Measurements from ENCODE around the gene RANBP3.

Gene RANBP3

DNA sequence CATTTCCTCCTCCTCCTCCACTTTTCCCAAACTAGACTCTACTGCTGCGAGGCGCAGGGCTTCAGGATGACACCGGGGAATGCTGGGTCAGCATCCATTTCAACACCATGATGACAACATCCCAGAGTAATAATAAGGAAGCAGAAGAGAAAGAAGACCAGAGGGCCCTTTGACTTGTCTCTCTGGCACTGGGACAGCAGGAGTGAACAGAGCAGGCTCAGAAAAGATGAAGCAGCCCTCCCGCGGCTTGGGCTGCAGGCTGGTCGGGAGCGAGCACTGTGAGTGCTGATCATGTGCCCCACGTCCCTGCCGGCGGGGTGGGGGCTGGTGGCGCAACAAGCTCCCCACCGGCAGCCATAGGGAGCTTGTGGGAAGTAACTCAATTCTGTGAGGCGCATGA, 30.5 kb downstream of the RANBP3 start:
- no peak for DNase-seq

- no peak for DNase-seq
Observed at GRCh38 chr19:5943623-5944022, 34.3 kb downstream of the RANBP3 start.

DNA sequence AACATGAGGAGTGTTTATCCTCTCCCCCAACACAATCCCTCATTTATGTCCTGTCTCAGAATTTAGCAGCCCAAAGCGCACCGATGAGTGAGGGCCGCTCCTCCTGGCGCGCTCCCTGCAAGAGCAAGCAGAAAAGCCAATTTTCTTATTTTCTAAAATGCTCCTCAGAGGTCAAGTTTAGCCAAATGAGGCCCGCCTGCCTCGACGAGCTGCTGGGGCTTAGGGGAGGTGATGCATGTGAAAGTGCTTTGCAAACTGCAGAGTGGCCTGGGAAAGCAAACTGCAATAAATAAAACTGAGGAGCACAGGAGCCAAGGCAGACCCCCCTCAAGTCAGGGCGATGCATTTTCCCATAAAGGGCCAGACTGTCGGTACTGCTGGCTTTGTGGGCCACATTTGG, 34.9 kb downstream of the RANBP3 start:
- no peak for DNase-seq

- no peak for DNase-seq
Observed at GRCh38 chr19:5941673-5942072, 36.3 kb downstream of the RANBP3 start.

GRCh38 chr19:5940260-5941208, 37.4 kb downstream of the RANBP3 start:
- DNase-seq, result no peak

DNA sequence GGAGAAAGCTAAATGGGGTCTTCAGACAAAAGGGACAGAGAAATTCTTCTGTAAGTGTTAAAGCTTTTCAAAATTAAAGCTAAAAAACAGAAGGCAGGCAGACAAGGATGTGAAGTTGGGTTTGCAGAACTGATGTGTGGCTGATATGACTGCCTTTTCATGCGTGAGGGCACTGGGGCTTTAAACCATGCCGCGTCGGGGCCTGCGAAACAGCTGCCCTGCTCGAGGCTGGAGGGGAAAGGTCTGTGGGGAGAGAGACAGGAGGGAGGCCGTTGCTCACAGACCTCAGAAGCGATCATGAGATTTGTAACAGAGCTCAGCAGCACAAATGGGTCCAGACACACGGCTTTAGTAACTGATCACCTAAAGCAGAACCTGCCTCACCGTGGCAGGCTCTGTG, 40.4 kb downstream of the RANBP3 start:
- DNase-seq, result no peak

GRCh38 chr19:5936292-5936592, 41.7 kb downstream of the RANBP3 start:
- no peak for DNase-seq

DNA sequence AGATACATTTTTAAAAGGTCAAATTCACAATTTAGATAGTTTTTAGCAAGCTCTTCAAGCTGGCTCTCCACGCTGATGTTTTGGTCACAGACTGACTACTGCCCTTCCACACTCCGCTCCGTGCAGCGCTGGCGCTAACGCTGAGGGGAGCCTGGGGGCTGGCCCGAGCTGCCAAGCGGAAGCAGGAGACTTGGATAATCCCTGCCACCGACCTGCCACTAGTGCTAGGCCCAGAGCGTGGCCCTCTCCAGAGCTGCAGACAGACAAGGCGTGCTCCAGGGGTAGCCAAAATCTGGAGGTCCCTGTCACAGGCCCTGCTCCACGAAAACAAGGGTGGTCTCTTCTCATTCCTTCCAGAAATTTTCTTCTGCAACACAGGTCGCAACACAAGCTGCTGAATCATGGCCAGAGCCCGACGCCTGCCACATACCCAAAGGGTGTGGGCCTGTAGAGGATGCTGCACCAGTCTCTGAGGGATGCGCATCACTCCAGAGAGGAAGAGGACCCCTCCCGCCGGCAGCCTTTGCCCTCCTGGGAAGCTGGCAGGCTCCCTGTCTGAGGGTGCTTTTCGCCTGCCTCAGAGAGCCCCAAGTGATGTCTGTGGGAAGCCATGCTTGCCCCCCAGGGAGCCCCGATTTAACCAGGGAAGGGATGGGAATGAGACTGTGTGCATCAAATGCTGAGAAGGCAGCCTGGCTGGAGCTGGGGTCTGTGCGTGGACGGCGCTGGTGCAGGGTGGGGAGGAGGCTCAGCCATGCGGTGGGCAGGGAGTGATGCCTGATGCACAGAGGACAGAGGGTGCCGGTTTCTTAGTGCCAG, 42.3 kb downstream of the RANBP3 start:
- DNase-seq, result no peak

DNA sequence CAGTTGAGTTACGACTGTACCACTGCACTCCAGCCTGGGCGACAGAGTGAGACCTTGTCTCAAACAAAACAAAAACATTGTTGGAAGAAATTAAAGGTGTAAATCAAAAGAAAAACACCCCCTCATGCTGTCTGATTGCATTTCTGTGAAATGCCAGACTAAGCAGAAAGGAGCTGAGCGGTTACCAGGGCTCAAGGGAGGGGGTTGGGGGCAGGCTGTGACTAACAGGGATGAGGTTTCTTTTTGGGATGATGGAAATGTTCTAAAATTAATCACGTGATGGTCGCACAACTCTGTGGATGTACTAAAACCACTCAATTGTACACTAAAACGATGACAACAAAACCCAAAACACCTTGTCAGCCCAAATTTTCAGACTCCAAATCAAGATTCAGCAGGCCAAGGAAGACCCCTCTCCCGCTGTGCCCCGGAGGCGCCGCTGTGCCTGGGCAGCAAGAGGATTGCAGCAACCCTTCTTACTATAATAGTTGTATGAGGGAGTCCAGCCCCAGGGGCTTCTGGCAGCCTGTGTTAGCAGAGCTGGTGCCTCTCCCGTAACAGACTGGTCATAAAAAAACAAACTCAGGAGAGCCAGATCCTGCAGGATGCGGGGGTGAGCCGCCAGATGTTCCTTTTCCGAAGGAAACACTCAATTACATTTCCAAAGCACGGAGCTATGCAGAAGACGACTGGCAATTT, 43.0 kb downstream of the RANBP3 start:
- DNase-seq, result no peak

- DNase-seq, result no peak
Observed at GRCh38 chr19:5934069-5934401, 43.9 kb downstream of the RANBP3 start.

- DNase-seq, result no peak
Observed at GRCh38 chr19:5933391-5934068, 44.4 kb downstream of the RANBP3 start.

DNA sequence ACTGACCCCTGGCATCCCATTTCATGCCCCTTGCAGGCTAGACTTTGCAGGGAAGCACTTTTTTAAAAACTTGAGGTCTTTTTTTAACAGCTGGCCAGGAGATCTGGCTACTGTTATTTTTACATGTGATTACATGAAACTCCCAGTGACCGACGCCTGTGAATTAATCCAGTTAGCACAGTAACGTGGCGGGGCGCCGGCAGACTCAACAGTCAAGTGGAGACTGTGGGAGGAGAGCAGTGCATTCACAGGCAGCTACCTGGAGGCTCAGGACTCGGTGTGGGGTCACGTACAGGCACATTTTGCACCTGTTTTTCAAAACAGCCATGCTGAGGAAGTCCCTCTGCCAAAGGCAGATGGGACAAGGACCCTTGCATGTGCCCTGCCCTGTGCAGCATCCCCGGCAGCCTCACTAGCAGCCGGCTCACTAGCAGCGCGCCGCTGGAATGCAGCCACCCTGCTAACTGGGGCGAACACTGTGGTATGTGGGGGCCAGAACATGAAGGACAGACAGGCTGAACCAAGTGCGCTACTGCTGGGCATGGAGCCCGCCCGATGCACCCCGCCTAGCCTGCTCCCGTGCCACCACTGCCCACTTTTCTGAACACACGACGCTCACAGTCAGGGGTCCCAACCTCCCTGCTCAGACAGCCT, 45.2 kb downstream of the RANBP3 start:
- DNase-seq, result no peak

GRCh38 chr19:5932146-5932545, 45.8 kb downstream of the RANBP3 start:
- no peak for DNase-seq

GRCh38 chr19:5931251-5931650, 46.7 kb downstream of the RANBP3 start:
- no peak for DNase-seq

DNA sequence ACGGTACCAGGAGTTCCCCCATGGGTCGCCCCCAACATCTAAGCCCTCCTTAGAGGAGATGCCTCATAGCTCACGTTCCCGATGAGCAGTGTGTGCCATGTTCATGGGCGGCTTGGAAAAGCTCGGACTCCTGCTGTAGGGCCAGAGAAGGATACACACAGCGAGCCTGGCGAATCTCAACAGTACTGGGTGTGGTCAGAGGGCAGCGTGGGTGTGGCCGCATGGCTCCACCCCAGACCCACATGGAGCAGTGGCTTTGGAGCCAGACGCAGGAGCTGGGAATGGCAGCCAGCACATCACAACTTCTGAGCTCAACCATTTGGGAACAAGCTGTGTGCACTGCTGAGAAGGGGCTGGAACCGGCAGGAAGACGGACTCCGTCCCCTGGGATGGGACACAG, 48.3 kb downstream of the RANBP3 start:
- DNase-seq, result no peak

- DNase-seq, result no peak
Observed at GRCh38 chr19:5929179-5929578, 48.8 kb downstream of the RANBP3 start.

- DNase-seq, result no peak
Observed at GRCh38 chr19:5927441-5927821, 50.5 kb downstream of the RANBP3 start.

DNA sequence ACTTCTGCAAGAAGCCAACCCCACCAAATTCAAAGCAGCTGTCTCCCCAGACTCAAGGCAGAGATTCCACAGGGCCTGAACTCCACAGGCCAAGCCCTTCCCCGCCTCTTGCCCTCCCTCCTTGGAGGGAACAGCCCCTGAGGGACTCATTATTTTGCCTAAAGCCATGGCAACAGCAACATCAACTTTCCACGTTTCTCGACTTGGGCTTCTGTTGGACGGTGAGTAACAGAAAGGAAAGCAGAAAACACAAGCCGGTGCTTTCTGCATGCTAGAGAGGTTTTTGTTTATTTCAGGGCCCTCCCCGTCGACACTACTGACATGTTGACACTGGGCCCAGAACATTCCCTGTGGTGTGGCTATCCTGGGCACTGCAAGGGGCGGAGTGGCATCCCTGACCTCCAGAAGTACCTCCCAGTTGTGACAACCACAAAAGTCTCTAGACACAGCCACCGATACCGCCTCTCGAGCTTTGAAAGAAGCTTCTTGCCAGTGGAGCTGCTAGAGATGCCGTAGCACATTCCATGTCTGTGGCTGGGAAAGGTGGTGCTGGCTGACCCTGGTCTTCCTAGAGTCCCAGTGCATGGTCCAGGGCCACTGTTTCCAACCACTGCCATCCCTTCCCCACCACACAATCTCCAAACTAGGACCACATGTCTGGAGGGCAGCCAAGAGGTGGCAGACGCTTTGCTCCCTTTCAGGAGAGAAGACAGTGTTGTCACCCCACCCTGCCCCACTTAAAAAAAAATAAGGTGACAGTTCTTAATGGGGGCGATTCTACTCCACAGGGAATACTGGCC, 51.1 kb downstream of the RANBP3 start:
- DNase-seq, result no peak

DNA sequence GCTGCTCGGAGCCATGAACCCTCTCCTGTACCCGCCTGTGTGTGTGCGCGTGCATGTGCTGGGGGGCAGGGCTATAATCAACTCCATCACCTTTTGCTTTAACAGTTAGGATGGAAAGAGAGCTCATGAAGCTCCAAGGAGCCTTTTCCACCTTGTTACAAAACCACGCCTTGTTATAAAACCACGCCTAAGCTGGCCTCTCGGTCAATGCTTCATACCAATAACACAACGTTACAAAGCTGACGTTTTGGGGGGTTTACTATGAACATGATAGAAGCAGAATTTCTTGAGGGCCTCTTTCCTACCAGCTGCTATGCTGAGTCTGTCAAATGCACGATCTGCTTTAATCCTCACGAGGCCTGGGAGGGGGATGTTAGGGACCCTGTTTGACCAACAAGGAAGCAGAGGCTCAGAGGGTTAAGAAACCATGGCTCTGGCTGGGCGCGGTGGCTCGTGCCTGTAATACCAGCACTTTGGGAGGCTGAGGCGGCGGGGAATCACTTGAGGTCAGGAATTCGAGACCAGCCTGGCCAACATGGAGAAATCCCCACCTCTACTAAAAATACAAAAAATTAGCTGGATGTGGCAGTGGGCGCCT, 52.0 kb downstream of the RANBP3 start:
- no peak for DNase-seq

- DNase-seq, result no peak
Observed at GRCh38 chr19:5923356-5923755, 54.6 kb downstream of the RANBP3 start.

GRCh38 chr19:5922161-5922545, 55.8 kb downstream of the RANBP3 start:
- no peak for DNase-seq

Measured in activated CD8-positive, alpha-beta memory T cell treated with anti-CD3 and anti-CD28 coated beads for 24 hours (primary cell).